T47D (cell line): ENCODE data around the gene GALNT17.
A peak's percentile ranks its signal among the peaks of the same experiment; 100 is the strongest.
"Not testable (repeated sequence)": the region's sequence is repeated elsewhere in the genome, so short reads cannot be mapped to it uniquely, and the experiment has no call there.

Experiments
- DNase-seq, 2 experiments: peaks; one replicate each; pipeline versions ENCODE4 v3.0.0 to v3.0.0-alpha.2; 2011 to 2012; ENCODE audit warnings: low read depth in 1 of 2, low spot score in 1 of 2
- JUND ChIP-seq: IDR thresholded peaks from 2 replicates; pipeline ENCODE4 v1.6.1; 2012; ENCODE audit warnings: low read depth
- in situ Hi-C: cut with HindIII; loops from 2 replicates; pipeline ENCODE4 v1.10.0; 2016; ENCODE audit warnings: low sequenced_read_pairs, low pct_unique_long_range_greater_than_20kb

GALNT17 gene

GRCh38 chr7:71630516-71630915, 498.6 kb downstream of the GALNT17 start:
- no peak for DNase-seq
- no peak for TF ChIP-seq JUND
- in situ Hi-C loops, result no loop called here

GRCh38 chr7:71633551-71634008, 501.6 kb downstream of the GALNT17 start:
- peak in 1 of 2 experiments; percentile 23 for DNase-seq
- in situ Hi-C loops, result no loop called here
- no peak for TF ChIP-seq JUND

GRCh38 chr7:71635849-71636248, 503.9 kb downstream of the GALNT17 start:
- DNase-seq, result not testable (repeated sequence)

GRCh38 chr7:71636329-71636728, 504.4 kb downstream of the GALNT17 start:
- in situ Hi-C loops, result no loop called here
- peak in 1 of 2 experiments; percentile 50 for DNase-seq
- TF ChIP-seq JUND, result no peak

More at GRCh38 chr7:71635849-71636248, 503.9 kb downstream of the GALNT17 start:
- in situ Hi-C loops, result not testable (repeated sequence)

GRCh38 chr7:71637578-71637977, 505.6 kb downstream of the GALNT17 start:
- in situ Hi-C loops, result no loop called here
- no peak for DNase-seq
- TF ChIP-seq JUND, result no peak

- no peak for DNase-seq
- TF ChIP-seq JUND, result no peak
- in situ Hi-C loops, result no loop called here
These were observed 506.2 kb downstream of the GALNT17 start for GRCh38 chr7:71638108-71638507.

- in situ Hi-C loops, result no loop called here
- DNase-seq, result no peak
- no peak for TF ChIP-seq JUND
These were observed 507.6 kb downstream of the GALNT17 start for GRCh38 chr7:71639382-71640085.

GRCh38 chr7:71643031-71643430, 511.1 kb downstream of the GALNT17 start:
- in situ Hi-C loops, DNase-seq: not testable (repeated sequence)

GRCh38 chr7:71645836-71646235, 513.9 kb downstream of the GALNT17 start:
- in situ Hi-C loops, result no loop called here
- DNase-seq, result no peak
- no peak for TF ChIP-seq JUND

GRCh38 chr7:71649812-71650211, 517.9 kb downstream of the GALNT17 start:
- TF ChIP-seq JUND, result no peak
- DNase-seq, result no peak
- in situ Hi-C loops, result no loop called here

GRCh38 chr7:71650653-71651337, 518.9 kb downstream of the GALNT17 start:
- in situ Hi-C loops, result no loop called here
- DNase-seq, result no peak
- TF ChIP-seq JUND, result no peak

- in situ Hi-C loops, result no loop called here
- no peak for DNase-seq
- no peak for TF ChIP-seq JUND
These were observed 520.6 kb downstream of the GALNT17 start for GRCh38 chr7:71652510-71652909.

- no peak for TF ChIP-seq JUND
- no peak for DNase-seq
- in situ Hi-C loops, result no loop called here
These were observed 525.4 kb downstream of the GALNT17 start for GRCh38 chr7:71657386-71657785.
